Measurements from ENCODE around the gene PDE4B. TPM values are rescaled to one million over a fixed set of nuclear protein-coding genes. Genes with fewer than 3 reads are reported as not detected.

The PDE4B gene
- total RNA-seq, 1 donor from 2014 or later = 37.5 TPM

DNA sequence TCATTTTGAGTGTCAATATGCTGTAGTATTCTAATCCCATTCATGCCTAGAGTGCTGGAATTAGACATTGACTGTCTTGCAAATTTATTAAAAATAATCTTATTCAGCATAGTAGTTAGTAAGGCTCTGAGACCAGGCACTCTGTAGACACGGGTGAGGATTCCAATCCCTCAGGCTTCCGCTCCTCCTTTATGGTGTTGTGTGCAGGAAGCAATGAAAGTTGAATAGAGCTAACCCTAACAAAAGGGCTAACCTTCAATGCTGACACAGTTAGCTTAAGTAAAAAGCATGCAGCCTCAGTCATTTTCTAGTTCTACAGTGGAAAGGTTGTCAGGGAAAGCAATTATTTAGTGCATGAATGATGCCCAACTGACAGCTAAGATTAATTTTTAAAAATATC is 541.6 kb downstream of the PDE4B start:
- H3K27me3 Mint-ChIP-seq (ENCODE audit: low read depth) = no peaks in the 10 kb centered on the region
- peak overlapping the region; percentile 91 for H3K27ac Mint-ChIP-seq (ENCODE audit: unreplicated experiment)
- peaks cover 71% of the 10 kb centered on the region for H3K4me1 Mint-ChIP-seq
- H3K36me3 Mint-ChIP-seq (ENCODE audit: low read depth) = peaks cover 3% of the 10 kb centered on the region
- peak overlapping the region; percentile 94 for H3K4me3 Mint-ChIP-seq
- TF ChIP-seq, protein P1, sequence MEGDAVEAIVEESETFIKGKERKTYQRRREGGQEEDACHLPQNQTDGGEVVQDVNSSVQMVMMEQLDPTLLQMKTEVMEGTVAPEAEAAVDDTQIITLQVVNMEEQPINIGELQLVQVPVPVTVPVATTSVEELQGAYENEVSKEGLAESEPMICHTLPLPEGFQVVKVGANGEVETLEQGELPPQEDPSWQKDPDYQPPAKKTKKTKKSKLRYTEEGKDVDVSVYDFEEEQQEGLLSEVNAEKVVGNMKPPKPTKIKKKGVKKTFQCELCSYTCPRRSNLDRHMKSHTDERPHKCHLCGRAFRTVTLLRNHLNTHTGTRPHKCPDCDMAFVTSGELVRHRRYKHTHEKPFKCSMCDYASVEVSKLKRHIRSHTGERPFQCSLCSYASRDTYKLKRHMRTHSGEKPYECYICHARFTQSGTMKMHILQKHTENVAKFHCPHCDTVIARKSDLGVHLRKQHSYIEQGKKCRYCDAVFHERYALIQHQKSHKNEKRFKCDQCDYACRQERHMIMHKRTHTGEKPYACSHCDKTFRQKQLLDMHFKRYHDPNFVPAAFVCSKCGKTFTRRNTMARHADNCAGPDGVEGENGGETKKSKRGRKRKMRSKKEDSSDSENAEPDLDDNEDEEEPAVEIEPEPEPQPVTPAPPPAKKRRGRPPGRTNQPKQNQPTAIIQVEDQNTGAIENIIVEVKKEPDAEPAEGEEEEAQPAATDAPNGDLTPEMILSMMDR (conservative IDR thresholded peaks at IDR 0.05) = no peak
- no peaks in the 10 kb centered on the region for H3K9me3 Mint-ChIP-seq
- DNase-seq (ENCODE audit: low read depth, low spot score) = no peak

DNA sequence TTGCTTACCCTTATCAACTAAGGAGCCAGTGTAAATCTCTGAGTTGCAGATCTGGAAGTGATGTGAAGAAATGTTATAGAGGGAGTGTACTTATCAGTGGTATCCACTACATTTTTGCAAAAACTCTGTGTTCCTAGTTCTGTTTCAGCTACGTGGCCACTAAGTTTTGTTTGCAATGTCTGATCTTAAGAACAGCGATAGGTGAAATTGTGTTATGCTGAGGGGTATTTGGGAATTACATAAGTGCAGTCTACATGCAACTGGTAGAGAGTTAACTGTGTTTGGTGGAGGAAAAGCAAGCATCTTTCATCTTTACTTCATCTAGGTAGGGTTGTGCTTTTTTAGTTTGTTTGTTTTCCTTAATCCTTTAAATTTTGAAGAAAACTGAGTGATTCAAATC is 542.4 kb downstream of the PDE4B start:
- H3K4me3 Mint-ChIP-seq = peak overlapping the region; percentile 83
- H3K27ac Mint-ChIP-seq (ENCODE audit: unreplicated experiment) = peak overlapping the region; percentile 83
- H3K4me1 Mint-ChIP-seq = peaks cover 79% of the 10 kb centered on the region
- H3K27me3 Mint-ChIP-seq (ENCODE audit: low read depth) = no peaks in the 10 kb centered on the region
- TF ChIP-seq, protein P1 (conservative IDR thresholded peaks at IDR 0.05) = no peak
- peaks cover 6% of the 10 kb centered on the region for H3K36me3 Mint-ChIP-seq (ENCODE audit: low read depth)
- DNase-seq (ENCODE audit: low read depth, low spot score) = no peak
- no peaks in the 10 kb centered on the region for H3K9me3 Mint-ChIP-seq

GRCh38 chr1:66335859-66336640 is 543.4 kb downstream of the PDE4B start:
- peak overlapping the region; percentile 83 for H3K4me3 Mint-ChIP-seq
- no peak for DNase-seq (ENCODE audit: low read depth, low spot score)
- H3K4me1 Mint-ChIP-seq = peaks cover 76% of the 10 kb centered on the region
- TF ChIP-seq, protein P1 (conservative IDR thresholded peaks at IDR 0.05) = no peak
- H3K27ac Mint-ChIP-seq (ENCODE audit: unreplicated experiment) = peak overlapping the region; percentile 97
- H3K27me3 Mint-ChIP-seq (ENCODE audit: low read depth) = no peaks in the 10 kb centered on the region
- peaks cover 6% of the 10 kb centered on the region for H3K36me3 Mint-ChIP-seq (ENCODE audit: low read depth)
- H3K9me3 Mint-ChIP-seq = no peaks in the 10 kb centered on the region

DNA sequence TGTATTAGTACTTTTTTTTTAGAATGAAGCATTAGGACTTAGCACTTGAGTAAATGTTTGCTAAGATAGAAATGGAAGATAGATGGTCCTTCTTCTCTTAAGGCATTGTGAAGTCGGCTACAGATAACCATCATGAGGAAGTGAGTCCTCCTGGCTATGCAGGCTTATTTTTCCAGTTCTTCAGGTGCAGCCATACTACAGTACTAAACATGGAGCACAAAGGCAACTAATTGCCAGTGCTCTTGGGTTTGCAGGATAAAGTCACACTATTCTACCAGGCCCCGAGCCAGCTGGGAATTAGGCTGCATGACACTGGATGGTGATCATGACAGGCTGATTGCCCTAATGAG is 543.9 kb downstream of the PDE4B start:
- Mint-ChIP-seq H3K27me3 (ENCODE audit: low read depth) (no peaks in the 10 kb centered on the region), H3K4me3 (peak overlapping the region; percentile 83), H3K4me1 (peaks cover 80% of the 10 kb centered on the region), H3K9me3 (no peaks in the 10 kb centered on the region), H3K36me3 (ENCODE audit: low read depth) (peaks cover 6% of the 10 kb centered on the region), H3K27ac (ENCODE audit: unreplicated experiment) (peak overlapping the region; percentile 97)
- TF ChIP-seq, protein P1 (conservative IDR thresholded peaks at IDR 0.05) = no peak
- DNase-seq (ENCODE audit: low read depth, low spot score) = no peak

- TF ChIP-seq, protein P1 (conservative IDR thresholded peaks at IDR 0.05) = no peak
- H3K9me3 Mint-ChIP-seq = no peaks in the 10 kb centered on the region
- H3K4me1 Mint-ChIP-seq = peaks cover 77% of the 10 kb centered on the region
- H3K4me3 Mint-ChIP-seq = peak overlapping the region; percentile 56
- H3K27ac Mint-ChIP-seq (ENCODE audit: unreplicated experiment) = peak overlapping the region; percentile 97
- H3K36me3 Mint-ChIP-seq (ENCODE audit: low read depth) = peaks cover 6% of the 10 kb centered on the region
- H3K27me3 Mint-ChIP-seq (ENCODE audit: low read depth) = no peaks in the 10 kb centered on the region
- no peak for DNase-seq (ENCODE audit: low read depth, low spot score)
Observed at GRCh38 chr1:66337249-66337648, 544.6 kb downstream of the PDE4B start.
